Measurements from ENCODE around the gene HAX1.

The HAX1 gene

GRCh38 chr1:154236855-154237254 lies 35.6 kb upstream of the HAX1 start:
- Histone ChIP-seq H3K4me1 (no peaks in the 10 kb centered on the region), H3K27ac (no peak overlapping the region), H3K9me3 (ENCODE audit: control insufficient read depth, low read length) (no peaks in the 10 kb centered on the region), H2AFZ (no peak overlapping the region), H3K27me3 (ENCODE audit: control insufficient read depth, insufficient read depth, low read length) (no peaks in the 10 kb centered on the region), H3K4me2 (ENCODE audit: low read length) (no peak overlapping the region), H3K9ac (no peak overlapping the region), H3K4me3 (ENCODE audit: low read depth, low read length) (no peak overlapping the region), H3K36me3 (ENCODE audit: control insufficient read depth, insufficient read depth, low read length) (no peaks in the 10 kb centered on the region), H3K79me2 (peaks cover 26% of the 10 kb centered on the region)
- no peak for TF ChIP-seq CTCF (IDR thresholded peaks at IDR 0.05)

GRCh38 chr1:154237435-154237834 lies 35.0 kb upstream of the HAX1 start:
- Histone ChIP-seq H3K27me3 (ENCODE audit: control insufficient read depth, insufficient read depth, low read length) (no peaks in the 10 kb centered on the region), H3K4me2 (ENCODE audit: low read length) (no peak overlapping the region), H3K4me3 (ENCODE audit: low read depth, low read length) (no peak overlapping the region), H3K79me2 (peaks cover 26% of the 10 kb centered on the region), H3K27ac (no peak overlapping the region), H3K4me1 (no peaks in the 10 kb centered on the region), H2AFZ (no peak overlapping the region), H3K9ac (no peak overlapping the region), H3K36me3 (ENCODE audit: control insufficient read depth, insufficient read depth, low read length) (no peaks in the 10 kb centered on the region), H3K9me3 (ENCODE audit: control insufficient read depth, low read length) (no peaks in the 10 kb centered on the region)
- no peak for TF ChIP-seq CTCF (IDR thresholded peaks at IDR 0.05)

- H3K27ac ChIP-seq = no peak overlapping the region
- no peaks in the 10 kb centered on the region for H3K36me3 ChIP-seq (ENCODE audit: control insufficient read depth, insufficient read depth, low read length)
Measured at GRCh38 chr1:154237880-154238506, 34.4 kb upstream of the HAX1 start.

GRCh38 chr1:154239491-154239890 lies 32.9 kb upstream of the HAX1 start:
- Histone ChIP-seq H3K27ac (no peak overlapping the region), H3K9me3 (ENCODE audit: control insufficient read depth, low read length) (no peaks in the 10 kb centered on the region), H3K36me3 (ENCODE audit: control insufficient read depth, insufficient read depth, low read length) (no peaks in the 10 kb centered on the region), H2AFZ (no peak overlapping the region), H3K4me1 (no peaks in the 10 kb centered on the region), H3K79me2 (peaks cover 17% of the 10 kb centered on the region), H3K27me3 (ENCODE audit: control insufficient read depth, insufficient read depth, low read length) (no peaks in the 10 kb centered on the region), H3K4me2 (ENCODE audit: low read length) (no peak overlapping the region), H3K9ac (no peak overlapping the region), H3K4me3 (ENCODE audit: low read depth, low read length) (no peak overlapping the region)
- TF ChIP-seq CTCF (IDR thresholded peaks at IDR 0.05) = no peak

More at GRCh38 chr1:154237880-154238506, 34.4 kb upstream of the HAX1 start:
- H3K9me3 ChIP-seq (ENCODE audit: control insufficient read depth, low read length) = no peaks in the 10 kb centered on the region
- H2AFZ ChIP-seq = no peak overlapping the region
- H3K4me3 ChIP-seq (ENCODE audit: low read depth, low read length) = no peak overlapping the region
- no peak overlapping the region for H3K9ac ChIP-seq
- H3K79me2 ChIP-seq = peaks cover 20% of the 10 kb centered on the region
- TF ChIP-seq CTCF (IDR thresholded peaks at IDR 0.05) = no peak
- H3K27me3 ChIP-seq (ENCODE audit: control insufficient read depth, insufficient read depth, low read length) = no peaks in the 10 kb centered on the region
- H3K4me1 ChIP-seq = no peaks in the 10 kb centered on the region
- no peak overlapping the region for H3K4me2 ChIP-seq (ENCODE audit: low read length)

GRCh38 chr1:154240294-154240833 lies 32.1 kb upstream of the HAX1 start:
- Histone ChIP-seq H3K27me3 (ENCODE audit: control insufficient read depth, insufficient read depth, low read length) (no peaks in the 10 kb centered on the region), H3K79me2 (peaks cover 10% of the 10 kb centered on the region), H3K4me2 (ENCODE audit: low read length) (no peak overlapping the region), H3K4me1 (no peaks in the 10 kb centered on the region), H3K4me3 (ENCODE audit: low read depth, low read length) (no peak overlapping the region), H3K9ac (no peak overlapping the region), H2AFZ (no peak overlapping the region), H3K9me3 (ENCODE audit: control insufficient read depth, low read length) (no peaks in the 10 kb centered on the region), H3K27ac (no peak overlapping the region), H3K36me3 (ENCODE audit: control insufficient read depth, insufficient read depth, low read length) (no peaks in the 10 kb centered on the region)
- TF ChIP-seq CTCF (IDR thresholded peaks at IDR 0.05) = no peak

Data from parathyroid adenoma (tissue), 2 donors.